Esophagus (tissue), 2 donors: ENCODE measurements around the gene VEGFA. TPM values are rescaled to one million over a fixed set of nuclear protein-coding genes. Genes with fewer than 3 reads are reported as not detected.
A peak's percentile ranks its signal among the peaks of the same experiment; 100 is the strongest.

Source experiments
- H3K27ac ChIP-seq, 2 donors: one replicate each; pipeline ENCODE4 v1.5.1; 2013; ENCODE audit warnings: low read depth in 2 of 2, mild to moderate bottlenecking in 2 of 2, inconsistent platforms in 1 of 2, low read length in 1 of 2, moderate library complexity in 1 of 2
- H3K27me3 ChIP-seq, 2 donors: one replicate each; pipeline ENCODE4 v1.6.1; 2013; ENCODE audit warnings: low read length in 2 of 2, control low read depth in 1 of 2, mild to moderate bottlenecking in 1 of 2; ENCODE audit not compliant: insufficient read depth in 2 of 2, control insufficient read depth in 1 of 2
- H3K36me3 ChIP-seq, 2 donors: one replicate each; pipeline ENCODE4 v1.6.1; 2013; ENCODE audit warnings: low read length in 1 of 2; ENCODE audit not compliant: control insufficient read depth in 2 of 2, insufficient read depth in 2 of 2
- H3K4me1 ChIP-seq, 2 donors: one replicate each; pipeline ENCODE4 v1.6.1; 2013; ENCODE audit warnings: low read length in 1 of 2; ENCODE audit not compliant: control insufficient read depth in 2 of 2, insufficient read depth in 2 of 2
- H3K4me3 ChIP-seq, 2 donors: one replicate each; pipeline ENCODE4 v1.5.1; 2013; ENCODE audit warnings: low read length in 2 of 2, mild to moderate bottlenecking in 2 of 2, low read depth in 1 of 2, moderate library complexity in 1 of 2
- H3K9me3 ChIP-seq, 2 donors: one replicate each; pipeline ENCODE4 v1.6.1; 2013; ENCODE audit warnings: mild to moderate bottlenecking in 2 of 2, low read depth in 1 of 2, low read length in 1 of 2, moderate library complexity in 1 of 2; ENCODE audit not compliant: control insufficient read depth in 2 of 2, insufficient read depth in 1 of 2
- WGBS, 2 donors: extraction: QIAGEN DNeasy Blood & Tissue Kit; methylation state at CpG; one replicate each; pipeline ENCODE4 v1.1.7; 2013; 5-methylcytosine and 5-hydroxymethylcytosine counted together
- polyA plus RNA-seq, 2 donors: library from polyadenylated mRNA; stranded (reverse); fragments of 200-250 nt; gene quantifications; one replicate each; pipeline ENCODE4 v1.2.3, GENCODE V29; 2013
- donor health status: healthy with polysubstance abuse.
- donor health status: Bipolar disorder and iron deficiency.

VEGFA gene
- polyA plus RNA-seq, 2 donors = 87.8 to 157 TPM

GRCh38 chr6:43728586-43728985 is 41.4 kb upstream of the VEGFA start:
- Histone ChIP-seq H3K4me1 (peaks cover 0 to 15% of the 10 kb centered on the region in 2 donors), H3K4me3 (no peak overlapping the region), H3K36me3 (no peaks in the 10 kb centered on the region), H3K9me3 (peaks cover 0 to 2% of the 10 kb centered on the region in 2 donors), H3K27me3 (no peaks in the 10 kb centered on the region), H3K27ac (no peak overlapping the region)
- 51% methylated on average over 2 of the region's 2 CpGs for WGBS, 2 donors

GRCh38 chr6:43729537-43729936 is 40.5 kb upstream of the VEGFA start:
- WGBS, 2 donors = 85 to 86% methylated on average over 6 of the region's 6 CpGs
- Histone ChIP-seq H3K9me3 (peaks cover 0 to 2% of the 10 kb centered on the region in 2 donors), H3K4me3 (no peak overlapping the region), H3K27me3 (no peaks in the 10 kb centered on the region), H3K36me3 (no peaks in the 10 kb centered on the region), H3K27ac (no peak overlapping the region), H3K4me1 (peaks cover 2 to 20% of the 10 kb centered on the region in 2 donors)

GRCh38 chr6:43730634-43731033 is 39.4 kb upstream of the VEGFA start:
- no peaks in the 10 kb centered on the region for H3K27me3 ChIP-seq
- H3K4me1 ChIP-seq = peaks cover 4 to 11% of the 10 kb centered on the region in 2 donors
- H3K4me3 ChIP-seq = no peak overlapping the region
- peaks cover 0 to 2% of the 10 kb centered on the region in 2 donors for H3K9me3 ChIP-seq
- H3K27ac ChIP-seq = no peak overlapping the region
- no peaks in the 10 kb centered on the region for H3K36me3 ChIP-seq

GRCh38 chr6:43733471-43734293 is 36.3 kb upstream of the VEGFA start:
- 38 to 48% methylated on average over 10 of the region's 10 CpGs for WGBS, 2 donors
- H3K36me3 ChIP-seq = no peaks in the 10 kb centered on the region
- peaks cover 0 to 2% of the 10 kb centered on the region in 2 donors for H3K9me3 ChIP-seq
- H3K4me3 ChIP-seq = no peak overlapping the region
- H3K4me1 ChIP-seq = peaks cover 4 to 23% of the 10 kb centered on the region in 2 donors
- H3K27me3 ChIP-seq = no peaks in the 10 kb centered on the region
- peak overlapping the region; percentile 45 to 69 for H3K27ac ChIP-seq

- Histone ChIP-seq H3K4me1 (peaks cover 4 to 23% of the 10 kb centered on the region in 2 donors), H3K27me3 (no peaks in the 10 kb centered on the region), H3K27ac (no peak overlapping the region), H3K36me3 (no peaks in the 10 kb centered on the region), H3K9me3 (peaks cover 0 to 2% of the 10 kb centered on the region in 2 donors), H3K4me3 (no peak overlapping the region)
- WGBS, 2 donors = 63 to 84% methylated on average over 3 of the region's 3 CpGs
These were observed 35.7 kb upstream of the VEGFA start for GRCh38 chr6:43734294-43734665.

GRCh38 chr6:43735642-43736199 is 34.3 kb upstream of the VEGFA start:
- H3K9me3 ChIP-seq = no peaks in the 10 kb centered on the region
- no peak overlapping the region for H3K4me3 ChIP-seq
- no peaks in the 10 kb centered on the region for H3K36me3 ChIP-seq
- no peak overlapping the region for H3K27ac ChIP-seq
- no peaks in the 10 kb centered on the region for H3K27me3 ChIP-seq
- H3K4me1 ChIP-seq = peaks cover 4 to 23% of the 10 kb centered on the region in 2 donors
- WGBS, 2 donors = 75 to 78% methylated on average over 2 of the region's 2 CpGs

GRCh38 chr6:43736211-43736786 is 33.7 kb upstream of the VEGFA start:
- WGBS, 2 donors = 84 to 93% methylated on average over 2 of the region's 2 CpGs
- Histone ChIP-seq H3K4me1 (peaks cover 4 to 23% of the 10 kb centered on the region in 2 donors), H3K4me3 (no peak overlapping the region), H3K27me3 (no peaks in the 10 kb centered on the region), H3K9me3 (no peaks in the 10 kb centered on the region), H3K36me3 (no peaks in the 10 kb centered on the region), H3K27ac (no peak overlapping the region)

- Histone ChIP-seq H3K27me3 (no peaks in the 10 kb centered on the region), H3K27ac (no peak overlapping the region), H3K4me1 (peaks cover 4 to 23% of the 10 kb centered on the region in 2 donors), H3K4me3 (no peak overlapping the region), H3K36me3 (no peaks in the 10 kb centered on the region), H3K9me3 (no peaks in the 10 kb centered on the region)
- 71 to 73% methylated on average over 2 of the region's 2 CpGs for WGBS, 2 donors
These were observed 33.2 kb upstream of the VEGFA start for GRCh38 chr6:43736844-43737243.

GRCh38 chr6:43737272-43738081 is 32.5 kb upstream of the VEGFA start:
- Histone ChIP-seq H3K4me3 (no peak overlapping the region), H3K9me3 (no peaks in the 10 kb centered on the region), H3K4me1 (peaks cover 4 to 23% of the 10 kb centered on the region in 2 donors), H3K36me3 (no peaks in the 10 kb centered on the region), H3K27ac (no peak overlapping the region), H3K27me3 (no peaks in the 10 kb centered on the region)
- WGBS, 2 donors = 68 to 71% methylated on average over 15 of the region's 15 CpGs
